Mammary epithelial cell (primary cell): ENCODE measurements around the gene BMP8B.

Source experiments
- CTCF ChIP-seq, 2 donors: IDR thresholded peaks in 1 of 2; conservative IDR thresholded peaks in 1 of 2; 2 replicates each; pipeline ENCODE4 v1.5.1; 2011 to 2012; ENCODE audit warnings: inconsistent platforms in 2 of 2, low read length in 2 of 2, mild to moderate bottlenecking in 2 of 2, control low read depth in 1 of 2, low read depth in 1 of 2; ENCODE audit not compliant: insufficient read depth in 1 of 2; ENCODE audit errors: extremely low read depth in 1 of 2
- EZH2 ChIP-seq: IDR thresholded peaks from 2 replicates; pipeline ENCODE4 v1.6.1; 2012; ENCODE audit warnings: low read length, inconsistent platforms, borderline replicate concordance

DNA sequence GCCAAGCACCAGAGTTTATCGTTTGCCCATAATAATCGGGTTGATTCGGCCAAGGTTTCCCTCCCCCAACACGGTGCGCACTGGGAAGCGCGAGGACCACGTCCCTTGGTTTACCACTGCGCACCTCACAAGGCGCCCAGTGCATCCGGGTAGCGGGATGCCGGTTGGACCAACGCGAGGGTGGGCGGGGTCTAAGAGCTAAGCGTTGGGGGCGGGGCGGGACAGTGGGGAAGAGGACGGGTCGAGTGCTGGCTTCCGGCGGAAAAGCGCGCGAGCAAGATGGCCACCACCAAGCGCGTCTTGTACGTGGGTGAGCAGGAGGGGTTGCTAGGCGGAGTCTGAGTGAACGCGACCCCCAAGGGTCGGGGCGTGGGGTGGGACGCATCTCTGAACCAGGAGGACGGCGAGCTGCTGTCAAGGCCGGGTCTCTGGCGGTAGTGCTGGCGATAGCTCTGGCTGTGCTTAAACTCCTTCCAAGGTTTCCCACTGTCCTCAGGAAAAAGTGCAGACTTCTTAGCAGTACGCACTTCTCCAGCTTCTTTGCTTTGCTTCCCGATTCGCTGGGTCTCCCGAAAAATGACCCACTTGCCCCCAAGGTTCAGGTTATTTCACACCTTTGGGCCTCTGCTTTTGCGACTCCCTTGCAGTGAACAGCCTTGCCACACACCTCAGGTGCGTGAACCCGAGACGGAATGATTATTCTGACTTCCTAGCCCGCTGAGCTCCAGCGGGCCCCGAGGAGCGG lies 49.9 kb downstream of the BMP8B start, which contains the start of gene PPIE:
- TF ChIP-seq EZH2 = no peak
- no peak for TF ChIP-seq CTCF (conservative IDR thresholded peaks at IDR 0.05 in 1 of 2, IDR thresholded peaks at IDR 0.05 in 1 of 2; ENCODE audit: extremely low read depth in 1 of 2, insufficient read depth in 1 of 2, low read depth in 1 of 2, low read length in 2 of 2)
